ENCODE results near the gene CACNA1E.

CACNA1E gene

DNA sequence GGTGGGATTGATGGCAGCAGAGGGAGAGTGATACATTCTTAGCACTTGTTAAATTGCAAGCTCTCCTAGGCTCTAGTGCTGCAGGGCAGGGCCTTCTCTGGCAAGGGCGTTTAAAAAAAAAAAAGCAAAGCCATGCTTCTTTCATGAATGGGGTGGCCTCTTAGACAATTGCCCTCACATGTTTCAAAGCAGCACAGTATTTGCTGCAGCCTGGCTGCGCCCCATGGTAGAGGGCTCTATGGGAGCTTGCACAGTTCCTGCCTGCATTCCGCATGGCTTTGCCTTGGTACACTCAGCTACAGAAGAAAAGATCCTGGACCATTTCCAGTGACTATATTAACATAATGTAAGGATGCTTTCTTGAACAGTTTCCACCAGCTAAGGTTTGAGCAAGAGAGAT lies 311.0 kb downstream of the CACNA1E start:
- no peak for ATAC-seq
- TF ChIP-seq OSR1 (CRISPR knock-in tag; IDR thresholded peaks at IDR 0.05) (no peak), ZFP30 (CRISPR knock-in tag; IDR thresholded peaks at IDR 0.05) (no peak), PPARA (CRISPR knock-in tag; IDR thresholded peaks at IDR 0.05; ENCODE audit: borderline replicate concordance) (no peak), GLIS3 (CRISPR knock-in tag; IDR thresholded peaks at IDR 0.05) (no peak), ZC3H10 (CRISPR knock-in tag; IDR thresholded peaks at IDR 0.05) (no peak), TCF4 (CRISPR knock-in tag; IDR thresholded peaks at IDR 0.05; ENCODE audit: borderline replicate concordance) (no peak), CSDC2 (CRISPR knock-in tag; IDR thresholded peaks at IDR 0.05) (no peak), ZNF8 (CRISPR knock-in tag; IDR thresholded peaks at IDR 0.05) (no peak), TOX (CRISPR knock-in tag; IDR thresholded peaks at IDR 0.05; ENCODE audit: borderline replicate concordance) (no peak), ZNF70 (CRISPR knock-in tag; IDR thresholded peaks at IDR 0.05) (no peak)
- TF ChIP-seq, protein P1, sequence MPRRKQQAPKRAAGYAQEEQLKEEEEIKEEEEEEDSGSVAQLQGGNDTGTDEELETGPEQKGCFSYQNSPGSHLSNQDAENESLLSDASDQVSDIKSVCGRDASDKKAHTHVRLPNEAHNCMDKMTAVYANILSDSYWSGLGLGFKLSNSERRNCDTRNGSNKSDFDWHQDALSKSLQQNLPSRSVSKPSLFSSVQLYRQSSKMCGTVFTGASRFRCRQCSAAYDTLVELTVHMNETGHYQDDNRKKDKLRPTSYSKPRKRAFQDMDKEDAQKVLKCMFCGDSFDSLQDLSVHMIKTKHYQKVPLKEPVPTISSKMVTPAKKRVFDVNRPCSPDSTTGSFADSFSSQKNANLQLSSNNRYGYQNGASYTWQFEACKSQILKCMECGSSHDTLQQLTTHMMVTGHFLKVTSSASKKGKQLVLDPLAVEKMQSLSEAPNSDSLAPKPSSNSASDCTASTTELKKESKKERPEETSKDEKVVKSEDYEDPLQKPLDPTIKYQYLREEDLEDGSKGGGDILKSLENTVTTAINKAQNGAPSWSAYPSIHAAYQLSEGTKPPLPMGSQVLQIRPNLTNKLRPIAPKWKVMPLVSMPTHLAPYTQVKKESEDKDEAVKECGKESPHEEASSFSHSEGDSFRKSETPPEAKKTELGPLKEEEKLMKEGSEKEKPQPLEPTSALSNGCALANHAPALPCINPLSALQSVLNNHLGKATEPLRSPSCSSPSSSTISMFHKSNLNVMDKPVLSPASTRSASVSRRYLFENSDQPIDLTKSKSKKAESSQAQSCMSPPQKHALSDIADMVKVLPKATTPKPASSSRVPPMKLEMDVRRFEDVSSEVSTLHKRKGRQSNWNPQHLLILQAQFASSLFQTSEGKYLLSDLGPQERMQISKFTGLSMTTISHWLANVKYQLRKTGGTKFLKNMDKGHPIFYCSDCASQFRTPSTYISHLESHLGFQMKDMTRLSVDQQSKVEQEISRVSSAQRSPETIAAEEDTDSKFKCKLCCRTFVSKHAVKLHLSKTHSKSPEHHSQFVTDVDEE (CRISPR knock-in tag; IDR thresholded peaks at IDR 0.05) = no peak
- TF ChIP-seq, protein P2, sequence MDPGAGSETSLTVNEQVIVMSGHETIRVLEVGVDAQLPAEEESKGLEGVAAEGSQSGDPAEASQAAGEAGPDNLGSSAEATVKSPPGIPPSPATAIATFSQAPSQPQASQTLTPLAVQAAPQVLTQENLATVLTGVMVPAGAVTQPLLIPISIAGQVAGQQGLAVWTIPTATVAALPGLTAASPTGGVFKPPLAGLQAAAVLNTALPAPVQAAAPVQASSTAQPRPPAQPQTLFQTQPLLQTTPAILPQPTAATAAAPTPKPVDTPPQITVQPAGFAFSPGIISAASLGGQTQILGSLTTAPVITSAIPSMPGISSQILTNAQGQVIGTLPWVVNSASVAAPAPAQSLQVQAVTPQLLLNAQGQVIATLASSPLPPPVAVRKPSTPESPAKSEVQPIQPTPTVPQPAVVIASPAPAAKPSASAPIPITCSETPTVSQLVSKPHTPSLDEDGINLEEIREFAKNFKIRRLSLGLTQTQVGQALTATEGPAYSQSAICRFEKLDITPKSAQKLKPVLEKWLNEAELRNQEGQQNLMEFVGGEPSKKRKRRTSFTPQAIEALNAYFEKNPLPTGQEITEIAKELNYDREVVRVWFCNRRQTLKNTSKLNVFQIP (CRISPR knock-in tag; IDR thresholded peaks at IDR 0.05; ENCODE audit: borderline replicate concordance, low read depth) = no peak
- TF ChIP-seq, protein P3, sequence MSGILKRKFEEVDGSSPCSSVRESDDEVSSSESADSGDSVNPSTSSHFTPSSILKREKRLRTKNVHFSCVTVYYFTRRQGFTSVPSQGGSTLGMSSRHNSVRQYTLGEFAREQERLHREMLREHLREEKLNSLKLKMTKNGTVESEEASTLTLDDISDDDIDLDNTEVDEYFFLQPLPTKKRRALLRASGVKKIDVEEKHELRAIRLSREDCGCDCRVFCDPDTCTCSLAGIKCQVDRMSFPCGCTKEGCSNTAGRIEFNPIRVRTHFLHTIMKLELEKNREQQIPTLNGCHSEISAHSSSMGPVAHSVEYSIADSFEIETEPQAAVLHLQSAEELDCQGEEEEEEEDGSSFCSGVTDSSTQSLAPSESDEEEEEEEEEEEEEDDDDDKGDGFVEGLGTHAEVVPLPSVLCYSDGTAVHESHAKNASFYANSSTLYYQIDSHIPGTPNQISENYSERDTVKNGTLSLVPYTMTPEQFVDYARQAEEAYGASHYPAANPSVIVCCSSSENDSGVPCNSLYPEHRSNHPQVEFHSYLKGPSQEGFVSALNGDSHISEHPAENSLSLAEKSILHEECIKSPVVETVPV (CRISPR knock-in tag; IDR thresholded peaks at IDR 0.05) = no peak
- TF ChIP-seq, protein P4, sequence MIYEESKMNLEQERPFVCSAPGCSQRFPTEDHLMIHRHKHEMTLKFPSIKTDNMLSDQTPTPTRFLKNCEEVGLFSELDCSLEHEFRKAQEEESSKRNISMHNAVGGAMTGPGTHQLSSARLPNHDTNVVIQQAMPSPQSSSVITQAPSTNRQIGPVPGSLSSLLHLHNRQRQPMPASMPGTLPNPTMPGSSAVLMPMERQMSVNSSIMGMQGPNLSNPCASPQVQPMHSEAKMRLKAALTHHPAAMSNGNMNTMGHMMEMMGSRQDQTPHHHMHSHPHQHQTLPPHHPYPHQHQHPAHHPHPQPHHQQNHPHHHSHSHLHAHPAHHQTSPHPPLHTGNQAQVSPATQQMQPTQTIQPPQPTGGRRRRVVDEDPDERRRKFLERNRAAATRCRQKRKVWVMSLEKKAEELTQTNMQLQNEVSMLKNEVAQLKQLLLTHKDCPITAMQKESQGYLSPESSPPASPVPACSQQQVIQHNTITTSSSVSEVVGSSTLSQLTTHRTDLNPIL (CRISPR knock-in tag; IDR thresholded peaks at IDR 0.05; ENCODE audit: low read depth) = no peak

DNA sequence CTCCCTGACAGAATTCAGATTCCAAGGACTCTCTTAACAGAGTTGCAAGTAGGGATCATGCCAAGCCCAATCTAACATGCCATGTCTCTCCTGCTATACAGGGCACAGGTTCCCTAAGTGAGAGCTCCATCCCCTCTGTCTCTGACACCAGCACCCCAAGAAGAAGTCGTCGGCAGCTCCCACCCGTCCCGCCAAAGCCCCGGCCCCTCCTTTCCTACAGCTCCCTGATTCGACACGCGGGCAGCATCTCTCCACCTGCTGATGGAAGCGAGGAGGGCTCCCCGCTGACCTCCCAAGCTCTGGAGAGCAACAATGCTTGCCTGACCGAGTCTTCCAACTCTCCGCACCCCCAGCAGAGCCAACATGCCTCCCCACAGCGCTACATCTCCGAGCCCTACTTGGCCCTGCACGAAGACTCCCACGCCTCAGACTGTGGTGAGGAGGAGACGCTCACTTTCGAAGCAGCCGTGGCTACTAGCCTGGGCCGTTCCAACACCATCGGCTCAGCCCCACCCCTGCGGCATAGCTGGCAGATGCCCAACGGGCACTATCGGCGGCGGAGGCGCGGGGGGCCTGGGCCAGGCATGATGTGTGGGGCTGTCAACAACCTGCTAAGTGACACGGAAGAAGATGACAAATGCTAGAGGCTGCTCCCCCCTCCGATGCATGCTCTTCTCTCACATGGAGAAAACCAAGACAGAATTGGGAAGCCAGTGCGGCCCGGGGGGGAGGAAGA lies 315.0 kb downstream of the CACNA1E start:
- TF ChIP-seq CSDC2 (CRISPR knock-in tag; IDR thresholded peaks at IDR 0.05) (no peak), ZC3H10 (CRISPR knock-in tag; IDR thresholded peaks at IDR 0.05) (no peak), ZNF8 (CRISPR knock-in tag; IDR thresholded peaks at IDR 0.05) (no peak), ESRRG (CRISPR knock-in tag; IDR thresholded peaks at IDR 0.05) (no peak), OSR1 (CRISPR knock-in tag; IDR thresholded peaks at IDR 0.05) (no peak), ZFP30 (CRISPR knock-in tag; IDR thresholded peaks at IDR 0.05) (no peak)
- ATAC-seq = no peak

DNA sequence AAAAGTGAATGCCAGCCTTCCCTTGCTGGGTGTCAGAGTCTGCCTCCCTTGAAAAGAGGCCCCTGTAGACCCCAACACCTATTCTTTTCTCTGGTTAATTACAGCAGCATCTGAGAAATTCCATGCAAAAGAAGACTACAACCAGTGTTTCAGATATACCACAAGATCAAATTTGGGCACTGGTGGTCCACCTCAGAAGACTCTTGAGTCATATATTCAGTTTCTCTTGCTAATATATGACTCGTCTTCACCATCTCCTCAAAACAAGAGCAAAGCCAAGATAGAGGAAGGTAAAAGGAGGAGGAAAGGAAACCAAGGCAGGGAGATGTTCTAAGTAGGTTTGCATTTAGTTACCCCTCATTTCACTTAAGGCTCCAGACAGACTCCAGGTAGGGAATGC lies 318.3 kb downstream of the CACNA1E start:
- no peak for TF ChIP-seq RARB (CRISPR knock-in tag; IDR thresholded peaks at IDR 0.05)
- TF ChIP-seq PPARA (CRISPR knock-in tag; IDR thresholded peaks at IDR 0.05; ENCODE audit: borderline replicate concordance) = no peak
- TF ChIP-seq ZNF565 (CRISPR knock-in tag; conservative IDR thresholded peaks at IDR 0.05; ENCODE audit: low read depth) = no peak
- no peak for ATAC-seq

DNA sequence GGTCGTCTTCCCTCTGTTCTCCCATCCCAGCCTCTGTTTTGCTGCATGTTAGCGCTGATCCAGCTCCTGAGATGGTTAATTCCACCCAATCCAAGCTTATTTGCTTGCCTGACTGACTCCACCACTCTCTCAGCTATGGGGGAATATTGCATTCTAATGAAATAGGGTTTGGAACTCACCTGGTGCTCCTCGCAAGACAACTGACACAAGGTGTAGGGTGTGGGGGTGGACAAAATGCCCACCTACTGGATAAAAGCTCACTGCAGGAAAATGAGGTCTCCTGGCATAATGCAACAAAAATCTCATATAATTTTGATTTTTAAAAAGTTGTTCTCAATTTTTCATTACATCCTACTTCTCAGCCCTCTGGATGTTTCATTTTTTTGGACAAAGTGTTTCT lies 319.1 kb downstream of the CACNA1E start:
- no peak for ATAC-seq
- no peak for TF ChIP-seq ZNF70 (CRISPR knock-in tag; IDR thresholded peaks at IDR 0.05)
- no peak for TF ChIP-seq TCF4 (CRISPR knock-in tag; IDR thresholded peaks at IDR 0.05; ENCODE audit: borderline replicate concordance)
- TF ChIP-seq BACH2 (CRISPR knock-in tag; IDR thresholded peaks at IDR 0.05; ENCODE audit: borderline replicate concordance) = no peak
- TF ChIP-seq ARNTL (CRISPR knock-in tag; IDR thresholded peaks at IDR 0.05; ENCODE audit: borderline replicate concordance, low read depth) = no peak
- TF ChIP-seq ZNF565 (CRISPR knock-in tag; conservative IDR thresholded peaks at IDR 0.05; ENCODE audit: low read depth) = no peak
- TF ChIP-seq ZFP3 (CRISPR knock-in tag; IDR thresholded peaks at IDR 0.05) = no peak
- TF ChIP-seq OSR1 (CRISPR knock-in tag; IDR thresholded peaks at IDR 0.05) = no peak
- TF ChIP-seq, protein P5, sequence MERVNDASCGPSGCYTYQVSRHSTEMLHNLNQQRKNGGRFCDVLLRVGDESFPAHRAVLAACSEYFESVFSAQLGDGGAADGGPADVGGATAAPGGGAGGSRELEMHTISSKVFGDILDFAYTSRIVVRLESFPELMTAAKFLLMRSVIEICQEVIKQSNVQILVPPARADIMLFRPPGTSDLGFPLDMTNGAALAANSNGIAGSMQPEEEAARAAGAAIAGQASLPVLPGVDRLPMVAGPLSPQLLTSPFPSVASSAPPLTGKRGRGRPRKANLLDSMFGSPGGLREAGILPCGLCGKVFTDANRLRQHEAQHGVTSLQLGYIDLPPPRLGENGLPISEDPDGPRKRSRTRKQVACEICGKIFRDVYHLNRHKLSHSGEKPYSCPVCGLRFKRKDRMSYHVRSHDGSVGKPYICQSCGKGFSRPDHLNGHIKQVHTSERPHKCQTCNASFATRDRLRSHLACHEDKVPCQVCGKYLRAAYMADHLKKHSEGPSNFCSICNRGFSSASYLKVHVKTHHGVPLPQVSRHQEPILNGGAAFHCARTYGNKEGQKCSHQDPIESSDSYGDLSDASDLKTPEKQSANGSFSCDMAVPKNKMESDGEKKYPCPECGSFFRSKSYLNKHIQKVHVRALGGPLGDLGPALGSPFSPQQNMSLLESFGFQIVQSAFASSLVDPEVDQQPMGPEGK (CRISPR knock-in tag; IDR thresholded peaks at IDR 0.05; ENCODE audit: borderline replicate concordance) = no peak
- no peak for TF ChIP-seq ZFP30 (CRISPR knock-in tag; IDR thresholded peaks at IDR 0.05)
- TF ChIP-seq ZNF8 (CRISPR knock-in tag; IDR thresholded peaks at IDR 0.05) = no peak
- no peak for TF ChIP-seq CSDC2 (CRISPR knock-in tag; IDR thresholded peaks at IDR 0.05)
- TF ChIP-seq, protein P2 (CRISPR knock-in tag; IDR thresholded peaks at IDR 0.05; ENCODE audit: borderline replicate concordance, low read depth) = no peak
- no peak for TF ChIP-seq GLIS3 (CRISPR knock-in tag; IDR thresholded peaks at IDR 0.05)

Data from SK-N-SH treated with all-trans-retinoic acid at 6 μM for 48 hours (cell line).